GM23338 (cell line): ENCODE measurements around the gene CDH4.

Experiments used
- TF ChIP-seq, protein P1 (sequence below), 2 experiments: fragments of 200-600 bp in 1 of 2; sonication (generic) in 1 of 2; conservative IDR thresholded peaks; 2 replicates each; pipeline versions ENCODE4 v1.5.1 to v1.6.1; 2016 to 2017; ENCODE audit warnings: antibody characterized with exemption in 2 of 2, low read depth in 2 of 2, mild to moderate bottlenecking in 2 of 2, moderate library complexity in 1 of 2
- TF ChIP-seq, protein P2 (sequence below): IDR thresholded peaks from one replicate; pipeline ENCODE4 v1.6.1; 2018; ENCODE audit warnings: antibody characterized with exemption; ENCODE audit not compliant: unreplicated experiment

DNA sequence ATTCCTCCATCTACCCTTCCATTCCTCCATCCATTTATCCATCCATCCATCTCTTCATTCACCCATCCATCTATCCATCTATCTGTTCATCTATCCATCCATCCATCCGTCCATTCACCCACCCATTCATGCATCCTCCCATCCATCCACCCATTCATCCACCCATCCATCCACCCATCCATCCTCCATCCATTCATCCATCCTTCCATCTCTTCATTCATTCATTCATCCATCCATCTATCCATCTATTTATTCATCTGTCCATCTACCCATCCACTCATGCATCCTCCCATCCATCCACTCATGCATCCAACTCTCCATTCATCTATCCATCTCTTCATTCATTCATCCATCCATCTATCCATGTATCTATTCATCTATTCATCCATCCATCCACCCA lies 380.9 kb downstream of the CDH4 start:
- TF ChIP-seq, protein P1, sequence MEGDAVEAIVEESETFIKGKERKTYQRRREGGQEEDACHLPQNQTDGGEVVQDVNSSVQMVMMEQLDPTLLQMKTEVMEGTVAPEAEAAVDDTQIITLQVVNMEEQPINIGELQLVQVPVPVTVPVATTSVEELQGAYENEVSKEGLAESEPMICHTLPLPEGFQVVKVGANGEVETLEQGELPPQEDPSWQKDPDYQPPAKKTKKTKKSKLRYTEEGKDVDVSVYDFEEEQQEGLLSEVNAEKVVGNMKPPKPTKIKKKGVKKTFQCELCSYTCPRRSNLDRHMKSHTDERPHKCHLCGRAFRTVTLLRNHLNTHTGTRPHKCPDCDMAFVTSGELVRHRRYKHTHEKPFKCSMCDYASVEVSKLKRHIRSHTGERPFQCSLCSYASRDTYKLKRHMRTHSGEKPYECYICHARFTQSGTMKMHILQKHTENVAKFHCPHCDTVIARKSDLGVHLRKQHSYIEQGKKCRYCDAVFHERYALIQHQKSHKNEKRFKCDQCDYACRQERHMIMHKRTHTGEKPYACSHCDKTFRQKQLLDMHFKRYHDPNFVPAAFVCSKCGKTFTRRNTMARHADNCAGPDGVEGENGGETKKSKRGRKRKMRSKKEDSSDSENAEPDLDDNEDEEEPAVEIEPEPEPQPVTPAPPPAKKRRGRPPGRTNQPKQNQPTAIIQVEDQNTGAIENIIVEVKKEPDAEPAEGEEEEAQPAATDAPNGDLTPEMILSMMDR (conservative IDR thresholded peaks at IDR 0.05; ENCODE audit: low read depth in 2 of 2) = no peak
- TF ChIP-seq, protein P2, sequence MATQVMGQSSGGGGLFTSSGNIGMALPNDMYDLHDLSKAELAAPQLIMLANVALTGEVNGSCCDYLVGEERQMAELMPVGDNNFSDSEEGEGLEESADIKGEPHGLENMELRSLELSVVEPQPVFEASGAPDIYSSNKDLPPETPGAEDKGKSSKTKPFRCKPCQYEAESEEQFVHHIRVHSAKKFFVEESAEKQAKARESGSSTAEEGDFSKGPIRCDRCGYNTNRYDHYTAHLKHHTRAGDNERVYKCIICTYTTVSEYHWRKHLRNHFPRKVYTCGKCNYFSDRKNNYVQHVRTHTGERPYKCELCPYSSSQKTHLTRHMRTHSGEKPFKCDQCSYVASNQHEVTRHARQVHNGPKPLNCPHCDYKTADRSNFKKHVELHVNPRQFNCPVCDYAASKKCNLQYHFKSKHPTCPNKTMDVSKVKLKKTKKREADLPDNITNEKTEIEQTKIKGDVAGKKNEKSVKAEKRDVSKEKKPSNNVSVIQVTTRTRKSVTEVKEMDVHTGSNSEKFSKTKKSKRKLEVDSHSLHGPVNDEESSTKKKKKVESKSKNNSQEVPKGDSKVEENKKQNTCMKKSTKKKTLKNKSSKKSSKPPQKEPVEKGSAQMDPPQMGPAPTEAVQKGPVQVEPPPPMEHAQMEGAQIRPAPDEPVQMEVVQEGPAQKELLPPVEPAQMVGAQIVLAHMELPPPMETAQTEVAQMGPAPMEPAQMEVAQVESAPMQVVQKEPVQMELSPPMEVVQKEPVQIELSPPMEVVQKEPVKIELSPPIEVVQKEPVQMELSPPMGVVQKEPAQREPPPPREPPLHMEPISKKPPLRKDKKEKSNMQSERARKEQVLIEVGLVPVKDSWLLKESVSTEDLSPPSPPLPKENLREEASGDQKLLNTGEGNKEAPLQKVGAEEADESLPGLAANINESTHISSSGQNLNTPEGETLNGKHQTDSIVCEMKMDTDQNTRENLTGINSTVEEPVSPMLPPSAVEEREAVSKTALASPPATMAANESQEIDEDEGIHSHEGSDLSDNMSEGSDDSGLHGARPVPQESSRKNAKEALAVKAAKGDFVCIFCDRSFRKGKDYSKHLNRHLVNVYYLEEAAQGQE = no peak
